HG03565 (cell line): ENCODE data around the gene TNPO3.
A peak's percentile ranks its signal among the peaks of the same experiment; 100 is the strongest.
"Not testable (repeated sequence)": the region's sequence is repeated elsewhere in the genome, so short reads cannot be mapped to it uniquely, and the experiment has no call there.

Source experiments
- ATAC-seq: cut with Tn5 transposase; IDR thresholded peaks from one replicate; pipeline ENCODE4 v1.9.1; 2021; ENCODE audit warnings: mild to moderate bottlenecking, moderate library complexity; ENCODE audit not compliant: unreplicated experiment

TNPO3 gene

GRCh38 chr7:129017933-129018538 lies 36.9 kb downstream of the TNPO3 start:
- peak; percentile 52 for ATAC-seq

- ATAC-seq, result no peak
These were observed 37.6 kb downstream of the TNPO3 start for GRCh38 chr7:129017264-129017663.

GRCh38 chr7:129014501-129015101 lies 40.3 kb downstream of the TNPO3 start:
- ATAC-seq, result no peak

GRCh38 chr7:129013048-129013724 lies 41.7 kb downstream of the TNPO3 start:
- no peak for ATAC-seq

GRCh38 chr7:129012641-129013040 lies 42.3 kb downstream of the TNPO3 start:
- ATAC-seq, result no peak

GRCh38 chr7:129010075-129010474 lies 44.8 kb downstream of the TNPO3 start:
- ATAC-seq, result no peak

- peak; percentile 45 for ATAC-seq
These were observed 45.5 kb downstream of the TNPO3 start for GRCh38 chr7:129009437-129009836.

GRCh38 chr7:129008645-129009414 lies 46.1 kb downstream of the TNPO3 start:
- ATAC-seq, result peak; percentile 2

- ATAC-seq, result no peak
These were observed 47.3 kb downstream of the TNPO3 start for GRCh38 chr7:129007572-129007971.

GRCh38 chr7:129006636-129007414 lies 48.1 kb downstream of the TNPO3 start:
- no peak for ATAC-seq

GRCh38 chr7:129005186-129005585 lies 49.7 kb downstream of the TNPO3 start:
- no peak for ATAC-seq

- ATAC-seq, result no peak
These were observed 57.7 kb downstream of the TNPO3 start for GRCh38 chr7:128997181-128997580.

- ATAC-seq, result not testable (repeated sequence)
These were observed 60.4 kb downstream of the TNPO3 start for GRCh38 chr7:128994560-128994959.

GRCh38 chr7:128993419-128993818 lies 61.5 kb downstream of the TNPO3 start:
- no peak for ATAC-seq

- no peak for ATAC-seq
These were observed 65.0 kb downstream of the TNPO3 start for GRCh38 chr7:128989961-128990360.

- ATAC-seq, result no peak
These were observed 66.5 kb downstream of the TNPO3 start for GRCh38 chr7:128988372-128988771.

- ATAC-seq, result no peak
These were observed 68.3 kb downstream of the TNPO3 start for GRCh38 chr7:128986609-128987008.

GRCh38 chr7:128985660-128986059 lies 69.3 kb downstream of the TNPO3 start:
- ATAC-seq, result no peak

GRCh38 chr7:128982105-128982504 lies 72.8 kb downstream of the TNPO3 start:
- ATAC-seq, result no peak

GRCh38 chr7:128974241-128974934 lies 80.5 kb downstream of the TNPO3 start:
- ATAC-seq, result no peak
